Inflammatory macrophage (primary cell): ENCODE measurements around the gene PET100.
A peak's percentile ranks its signal among the peaks of the same experiment; 100 is the strongest.

ENCODE experiments used
- DNase-seq, 2 donors: peaks; one replicate each; pipeline ENCODE4 v3.0.0-alpha.2; 2020 to 2022

The PET100 gene

DNA sequence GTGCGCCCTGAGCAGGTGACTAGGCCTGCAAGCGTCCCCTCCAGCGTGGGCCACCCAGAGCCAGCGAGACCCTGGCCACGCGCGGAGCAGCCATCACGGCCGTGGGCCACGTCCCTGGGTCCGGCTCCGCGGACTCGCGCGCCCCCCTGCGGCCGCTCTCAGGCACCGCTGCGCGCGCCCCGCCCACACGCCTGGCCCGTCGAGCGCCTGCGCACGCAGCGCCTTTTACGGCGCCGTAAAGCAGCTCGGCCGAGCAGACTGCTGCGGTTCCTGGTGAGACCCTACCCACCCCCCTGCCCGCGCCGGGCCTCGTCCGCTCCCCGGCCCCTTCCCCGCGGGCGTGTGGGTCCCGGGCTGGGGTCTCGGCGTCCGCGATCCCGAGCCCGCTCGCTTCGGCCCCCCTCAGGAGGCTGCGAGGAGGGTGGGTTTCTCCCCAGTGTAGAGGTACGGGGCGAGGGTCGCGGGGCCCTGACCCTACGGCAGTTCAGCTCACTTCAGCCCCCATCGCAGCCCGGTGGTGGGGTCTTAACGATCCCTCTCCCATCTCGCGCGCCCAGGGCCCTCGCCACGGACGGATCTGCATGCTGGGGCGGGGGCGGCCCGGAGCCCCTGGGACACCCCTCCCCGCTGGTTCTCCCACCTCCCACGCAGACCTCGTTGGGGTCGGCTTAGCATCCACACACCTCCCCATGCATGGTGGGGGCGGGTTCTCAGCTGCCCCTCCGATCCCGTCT is 51.2 kb downstream of the PET100 start, which contains the start of gene TRAPPC5:
Gene TRAPPC5 (plus strand): TSS at position 228 of the 734 bp plus-strand sequence. CDS start 1,421 bp downstream, outside the sequence.
- DNase-seq = peak; percentile 88 to 94
